GM03348 (cell line): Measurements from ENCODE around the gene MFSD2B.
A peak's percentile ranks its signal among the peaks of the same experiment; 100 is the strongest.
"Not testable (repeated sequence)": the region's sequence is repeated elsewhere in the genome, so short reads cannot be mapped to it uniquely, and the experiment has no call there.

ENCODE experiments used
- DNase-seq: peaks from one replicate; pipeline ENCODE4 v3.0.0; 2012; ENCODE audit warnings: low spot score

The MFSD2B gene

DNA sequence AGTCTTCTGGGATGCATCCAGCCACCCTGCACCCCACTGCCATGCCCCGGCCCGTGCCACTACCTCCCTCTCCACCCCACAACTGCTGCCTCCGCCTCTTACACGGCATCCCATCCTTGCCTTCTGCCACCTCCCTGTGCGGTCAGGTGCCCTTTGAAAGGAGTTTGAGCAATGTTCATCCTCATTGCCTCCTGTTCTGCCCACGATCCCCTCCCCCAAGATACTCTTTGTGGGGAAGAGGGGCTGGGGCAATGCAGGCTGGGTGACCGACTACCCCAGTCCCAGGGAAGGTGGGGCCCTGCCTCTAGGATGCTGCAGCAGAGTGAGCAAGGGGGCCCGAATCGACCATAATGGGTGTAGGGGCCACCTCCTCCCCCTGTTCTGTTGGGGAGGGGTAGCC is 8.4 kb downstream of the MFSD2B start:
- DNase-seq: no peak

DNA sequence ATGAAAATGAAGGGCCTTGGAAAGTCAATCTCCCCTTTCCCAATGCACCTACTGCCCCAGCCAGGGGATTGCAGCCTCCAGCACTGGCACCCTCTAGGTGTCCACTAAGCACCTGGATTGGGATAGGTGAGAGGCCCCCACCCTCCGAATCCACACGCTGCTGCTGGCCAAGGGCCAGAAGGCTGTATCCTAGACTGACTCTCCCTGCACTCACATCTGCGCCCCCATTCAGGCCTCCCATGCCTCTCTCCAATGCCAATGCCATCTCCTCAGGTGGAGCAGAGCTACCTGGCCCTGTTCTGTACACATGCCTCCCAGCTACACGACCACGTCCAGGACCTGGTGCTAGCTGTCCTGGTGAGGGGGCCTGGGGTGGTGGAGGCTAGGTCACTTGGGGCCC is 9.8 kb downstream of the MFSD2B start:
- no peak for DNase-seq

DNA sequence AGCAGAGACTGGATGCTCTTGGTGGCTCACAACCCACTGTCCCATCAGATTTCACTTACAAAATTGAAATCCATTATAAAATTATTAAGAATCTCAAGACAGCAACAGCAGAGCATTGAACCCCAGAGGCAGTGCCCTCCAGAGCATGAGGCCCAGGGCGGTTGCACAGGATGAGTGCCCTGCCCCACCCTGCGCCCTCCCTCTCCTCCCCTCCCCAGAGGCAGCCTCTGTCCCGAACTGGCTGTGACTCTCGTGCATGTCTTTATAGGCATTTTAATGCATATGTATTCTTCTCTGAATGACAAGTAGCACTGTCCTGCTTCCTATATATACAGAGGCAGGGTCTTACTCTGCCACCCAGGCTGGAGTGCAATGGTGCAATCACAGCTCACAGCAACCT is 10.4 kb downstream of the MFSD2B start:
- no peak for DNase-seq

DNA sequence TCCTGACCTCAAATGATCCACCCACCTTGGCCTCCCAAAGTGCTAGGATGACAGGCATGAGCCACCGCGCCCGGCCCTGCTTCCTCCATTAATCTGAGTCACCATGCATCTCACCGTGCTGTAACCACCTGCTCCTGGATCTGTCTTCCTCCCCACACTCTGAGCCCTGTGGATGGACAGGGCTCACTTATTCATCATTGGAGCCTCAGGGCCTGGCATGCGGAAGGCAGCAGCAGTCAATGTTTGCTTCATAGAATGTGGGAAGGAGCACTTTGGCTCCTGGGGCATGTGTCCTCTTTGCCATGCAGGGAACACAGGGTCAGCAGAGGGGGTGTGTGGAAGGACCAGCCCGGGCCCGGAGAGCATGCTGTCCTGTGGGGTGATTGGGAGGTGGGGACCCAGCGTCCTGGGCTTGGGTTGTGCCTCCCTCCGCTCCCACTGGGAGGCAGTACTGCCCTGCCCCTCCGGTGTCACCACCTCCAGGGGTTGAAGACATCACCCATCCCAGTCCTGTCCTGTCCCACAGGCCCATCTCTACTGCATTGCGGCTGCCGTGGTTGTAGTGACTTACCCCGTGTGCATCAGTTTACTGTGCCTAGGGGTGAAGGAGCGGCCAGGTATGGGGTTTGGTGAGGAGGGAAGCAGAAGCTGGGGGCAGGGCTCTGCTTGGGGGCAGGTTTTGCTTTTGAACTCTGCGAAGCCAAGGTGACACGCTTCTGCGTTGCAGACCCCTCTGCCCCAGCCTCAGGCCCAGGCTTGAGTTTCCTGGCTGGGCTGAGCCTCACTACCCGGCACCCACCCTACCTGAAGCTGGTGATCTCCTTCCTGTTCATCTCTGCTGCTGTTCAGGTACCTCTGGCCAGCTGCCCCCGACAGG is 11.5 kb downstream of the MFSD2B start:
- DNase-seq: peak; percentile 27

DNA sequence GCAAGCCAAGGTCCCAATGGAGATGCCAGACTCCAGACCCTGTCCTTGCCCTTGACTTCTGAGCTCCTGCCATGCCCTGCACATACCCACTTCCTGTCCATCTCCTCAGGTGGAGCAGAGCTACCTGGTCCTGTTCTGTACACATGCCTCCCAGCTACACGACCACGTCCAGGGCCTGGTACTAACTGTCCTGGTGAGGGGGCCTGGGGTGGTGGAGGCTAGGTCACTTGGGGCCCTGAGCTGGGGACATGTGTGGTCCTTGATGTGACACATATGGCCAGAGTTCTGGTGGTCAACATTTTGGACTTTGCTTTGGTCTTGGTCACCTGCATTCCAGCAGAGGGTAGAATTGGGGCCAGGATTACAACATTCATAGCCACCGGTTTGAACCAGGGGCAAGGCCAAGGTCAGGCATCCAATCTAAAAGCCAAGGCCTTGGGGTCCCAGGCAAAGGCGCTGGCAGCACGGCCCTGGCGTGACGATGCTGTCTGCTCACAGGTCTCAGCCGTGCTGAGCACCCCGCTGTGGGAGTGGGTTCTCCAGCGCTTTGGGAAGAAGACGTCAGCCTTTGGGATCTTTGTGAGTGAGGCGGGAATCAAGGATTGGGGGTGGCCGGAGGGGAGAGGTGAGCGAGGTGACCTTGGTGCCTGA is 12.6 kb downstream of the MFSD2B start:
- DNase-seq: no peak

- no peak for DNase-seq
Observed at GRCh38 chr2:24022975-24023575, 13.2 kb downstream of the MFSD2B start.

- peak; percentile 29 for DNase-seq
Observed at GRCh38 chr2:24024018-24024417, 14.1 kb downstream of the MFSD2B start.

GRCh38 chr2:24024996-24025663 is 15.2 kb downstream of the MFSD2B start:
- no peak for DNase-seq

GRCh38 chr2:24026233-24026632 is 16.3 kb downstream of the MFSD2B start:
- no peak for DNase-seq

DNA sequence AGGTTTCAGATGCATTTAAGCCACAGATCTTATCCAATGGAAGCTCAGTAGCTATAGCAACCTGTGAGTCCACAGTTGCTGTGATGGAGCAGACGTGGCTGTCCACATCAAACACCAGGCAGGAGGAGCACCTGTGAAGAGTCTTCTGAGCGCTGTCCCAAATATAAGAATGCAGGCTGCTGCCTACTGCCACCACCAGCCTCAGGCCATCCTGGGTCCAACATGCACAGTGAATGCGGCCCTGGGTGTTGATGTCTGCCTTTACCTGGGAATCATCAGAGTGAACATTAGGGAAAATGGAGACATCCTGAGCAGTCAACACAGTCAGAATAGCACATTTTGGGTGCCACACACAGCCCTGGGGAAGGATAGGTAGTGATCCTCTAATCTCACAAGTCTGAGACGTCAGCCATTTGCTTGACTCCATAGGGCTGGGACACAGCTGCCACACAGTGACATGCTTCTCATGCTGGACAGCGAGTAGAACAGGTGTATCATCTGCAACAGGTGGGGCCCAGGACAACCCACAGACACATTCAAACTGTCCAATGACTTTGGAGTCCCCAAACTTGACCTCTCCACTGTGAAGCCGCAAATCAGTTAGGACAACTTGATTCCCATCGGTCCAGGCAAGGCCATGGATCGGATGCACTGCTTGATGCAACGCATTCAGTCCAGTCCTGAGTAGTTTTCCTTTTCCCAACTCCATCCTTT is 29.1 kb downstream of the MFSD2B start:
- no peak for DNase-seq

DNA sequence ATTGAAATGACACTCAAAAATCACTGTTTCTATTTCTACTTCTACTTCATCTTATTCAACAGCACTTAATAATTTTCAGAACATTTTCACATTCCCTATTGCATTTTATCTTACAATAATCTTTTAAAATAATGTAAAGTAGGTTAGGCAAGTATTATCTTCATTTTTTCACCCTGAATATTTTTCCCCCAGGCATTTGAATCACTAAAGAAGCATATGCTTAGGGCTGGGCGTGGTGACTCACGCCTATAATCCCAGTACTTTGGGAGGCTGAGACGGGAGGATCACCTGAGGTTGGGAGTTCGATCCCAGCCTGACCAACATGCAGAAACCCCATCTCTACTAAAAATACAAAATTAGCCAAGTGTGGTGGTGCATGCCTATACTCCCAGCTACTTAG is 30.6 kb downstream of the MFSD2B start:
- DNase-seq: no peak

- DNase-seq: not testable (repeated sequence)
Observed at GRCh38 chr2:24043133-24043532, 33.2 kb downstream of the MFSD2B start.

DNA sequence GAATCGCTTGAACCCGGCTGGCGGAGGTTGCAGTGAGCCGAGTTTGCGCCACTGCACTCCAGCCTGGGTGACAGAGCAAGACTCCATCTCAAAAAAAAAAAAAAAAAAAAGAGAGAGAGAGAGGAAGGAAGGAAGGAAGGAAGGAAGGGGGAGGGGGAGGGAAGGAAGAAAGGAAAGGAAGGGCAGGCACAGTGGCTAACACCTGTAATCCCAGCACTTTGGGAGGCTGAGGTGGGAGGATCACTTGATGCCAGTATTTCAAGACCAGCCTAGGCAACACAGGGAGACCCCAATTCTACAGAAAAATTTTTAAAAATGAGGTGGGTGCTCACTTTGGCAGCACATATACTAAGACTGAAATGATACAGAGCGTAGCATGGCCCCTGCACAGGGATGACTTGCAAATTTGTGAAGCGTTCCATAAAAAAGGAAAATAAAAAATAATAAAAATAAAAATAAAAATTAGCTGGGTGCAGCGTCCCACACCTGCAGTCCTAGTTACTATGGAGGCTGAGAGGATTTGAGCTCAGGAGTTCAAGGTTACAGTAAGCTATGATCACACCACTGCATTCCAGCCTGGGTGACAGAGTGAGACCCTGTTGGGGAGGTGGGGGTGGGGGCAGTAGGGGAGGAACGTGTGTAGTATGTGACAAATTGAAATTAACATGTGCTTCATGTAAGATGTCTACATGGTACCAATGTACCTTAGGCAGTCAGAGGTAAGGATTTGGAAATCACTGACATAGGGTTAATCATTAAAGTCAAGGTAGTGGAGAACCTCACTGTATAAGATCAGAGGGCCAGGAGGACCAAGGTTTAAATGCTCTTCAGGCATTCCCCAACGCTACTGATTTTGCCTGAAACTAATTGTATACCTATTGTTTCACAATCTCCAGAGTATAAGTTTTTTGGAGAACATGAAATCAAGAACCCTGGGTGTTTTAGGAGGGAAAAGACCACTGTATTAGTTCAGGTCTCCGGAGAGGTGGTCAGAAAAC is 35.9 kb downstream of the MFSD2B start:
- no peak for DNase-seq

DNA sequence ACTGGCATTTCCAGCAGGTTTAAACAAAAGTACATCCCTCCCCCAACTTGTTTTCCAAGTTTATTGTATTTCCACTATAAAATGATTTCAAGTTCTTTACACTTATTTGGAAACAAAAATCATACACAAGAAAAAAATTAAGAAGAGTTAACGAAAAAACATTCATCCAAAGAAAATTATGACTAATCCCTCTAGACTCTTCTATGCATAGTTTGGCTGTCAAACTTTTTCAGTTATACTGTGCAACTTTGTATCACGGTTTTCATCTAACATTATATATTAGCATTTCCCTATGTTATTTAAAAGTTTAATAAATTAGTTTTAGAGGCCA is 36.7 kb downstream of the MFSD2B start:
- DNase-seq: peak; percentile 27

- peak; percentile 97 for DNase-seq
Observed at GRCh38 chr2:24046930-24047702, 37.2 kb downstream of the MFSD2B start, which contains the start of gene WDCP. WDCP (minus strand) TSS chr2:24047391; CDS start chr2:24039494, 7,897 bp downstream.

DNA sequence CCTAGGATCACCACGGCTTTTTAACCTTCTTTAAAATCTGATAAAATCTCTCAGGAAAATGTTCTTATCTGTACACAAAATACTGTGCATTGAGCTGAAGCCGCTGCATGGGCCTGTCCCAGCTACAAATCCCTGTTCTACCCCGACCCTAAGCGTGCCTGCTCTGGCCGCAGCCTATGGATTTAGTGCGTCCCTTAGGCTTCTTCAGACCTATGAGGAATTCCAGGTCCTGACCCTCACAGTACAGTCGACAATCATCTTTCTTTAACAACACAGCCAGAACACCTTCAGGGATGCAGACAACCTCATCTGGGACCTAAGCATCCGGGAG is 37.8 kb downstream of the MFSD2B start:
- DNase-seq: no peak

DNA sequence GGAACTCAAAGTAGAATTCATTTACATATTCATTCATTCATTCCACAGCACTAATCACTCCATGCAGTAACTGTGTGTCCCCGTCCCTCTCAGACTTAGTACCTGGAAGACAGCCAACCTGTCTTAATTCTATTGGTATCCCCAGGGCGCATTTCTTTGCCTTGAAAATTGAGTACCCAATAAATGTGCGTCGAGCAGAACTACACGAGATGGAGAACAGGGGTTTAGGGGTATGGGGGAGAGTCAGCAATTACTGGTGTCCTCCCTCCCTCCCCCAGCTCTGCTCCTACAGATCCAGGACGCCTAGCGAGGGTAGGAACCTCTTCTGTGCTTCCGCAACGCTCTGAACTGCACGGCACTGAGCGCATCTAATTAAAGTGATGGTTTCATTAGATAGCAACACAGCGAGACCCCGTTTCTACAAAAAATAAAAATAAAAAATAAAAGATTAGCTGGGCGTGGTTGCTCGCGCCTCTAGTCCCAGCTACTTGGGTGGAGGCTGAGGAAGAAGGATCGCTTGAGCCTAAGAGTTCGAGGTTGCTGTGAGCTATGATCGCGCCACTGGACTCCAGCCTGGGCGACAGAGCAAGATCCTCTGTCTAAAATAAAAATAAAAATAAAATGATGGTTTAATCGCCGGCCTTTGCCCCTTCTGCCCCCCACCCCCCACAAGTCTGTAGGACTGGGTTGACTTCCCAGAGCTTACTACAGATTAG is 39.0 kb downstream of the MFSD2B start:
- no peak for DNase-seq

DNA sequence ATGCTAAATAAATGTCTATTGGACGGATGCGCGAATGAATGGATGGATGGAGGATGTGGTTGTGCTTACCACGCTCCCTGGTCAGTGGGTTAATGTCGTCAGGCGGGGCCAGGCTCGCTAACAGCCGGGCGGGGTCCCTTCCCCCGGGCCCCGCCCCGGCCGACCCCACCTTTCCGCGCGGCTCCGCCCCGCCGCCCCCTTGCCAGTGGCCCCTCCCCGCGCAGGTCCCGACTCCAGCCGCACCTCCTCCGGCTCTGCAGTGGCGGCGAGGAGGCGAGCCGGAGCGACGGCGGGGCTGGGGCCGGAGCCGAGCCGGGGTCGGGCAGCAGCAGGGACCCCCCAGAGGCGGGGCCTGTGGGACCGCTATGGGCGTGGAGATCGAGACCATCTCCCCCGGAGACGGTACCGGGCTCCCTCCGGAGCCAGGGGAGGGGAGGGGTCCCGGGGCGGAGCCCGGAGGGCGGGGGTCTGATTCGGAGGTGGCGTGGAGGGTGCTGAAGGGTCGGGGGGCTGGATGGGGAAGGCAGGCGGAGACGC is 39.7 kb downstream of the MFSD2B start, which contains the start of gene FKBP1B:
FKBP1B (plus strand) TSS at position 257 of the 537 bp plus-strand sequence; CDS start at position 366, 109 bp downstream.
- peak; percentile 84 for DNase-seq
